ENCODE results near the gene PADI1.

Gene PADI1

DNA sequence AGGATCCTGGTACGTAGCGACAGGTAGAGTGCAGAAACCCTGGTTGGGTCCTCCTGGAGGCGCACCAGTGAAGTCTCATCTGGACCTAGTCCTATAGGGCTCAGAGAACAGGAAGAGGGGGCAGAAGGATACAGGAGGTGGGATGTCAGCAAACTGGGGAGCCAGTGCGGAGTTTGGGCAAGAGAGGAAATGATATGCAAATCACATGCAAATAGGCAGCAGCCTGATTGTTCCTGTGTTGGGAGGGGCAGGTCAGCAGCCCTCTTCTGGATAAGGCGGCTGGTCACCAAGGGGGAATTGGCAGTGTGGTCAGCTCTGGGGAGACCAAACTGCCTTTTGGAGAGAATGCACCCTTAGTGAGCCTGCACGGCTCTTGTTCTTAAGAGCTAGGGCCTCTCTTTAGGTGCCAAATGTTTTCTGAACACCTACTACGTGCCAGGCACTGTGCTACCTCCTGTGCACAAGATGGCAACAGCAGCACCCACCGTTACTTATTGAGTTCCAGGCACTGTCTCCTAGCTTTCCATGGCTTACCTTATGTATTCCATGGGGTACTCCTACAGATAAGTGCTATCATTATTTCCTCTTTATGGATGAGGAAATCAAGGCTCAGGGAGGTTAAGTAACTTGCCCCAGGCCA lies 25.9 kb downstream of the PADI1 start:
- TF ChIP-seq, protein P1, sequence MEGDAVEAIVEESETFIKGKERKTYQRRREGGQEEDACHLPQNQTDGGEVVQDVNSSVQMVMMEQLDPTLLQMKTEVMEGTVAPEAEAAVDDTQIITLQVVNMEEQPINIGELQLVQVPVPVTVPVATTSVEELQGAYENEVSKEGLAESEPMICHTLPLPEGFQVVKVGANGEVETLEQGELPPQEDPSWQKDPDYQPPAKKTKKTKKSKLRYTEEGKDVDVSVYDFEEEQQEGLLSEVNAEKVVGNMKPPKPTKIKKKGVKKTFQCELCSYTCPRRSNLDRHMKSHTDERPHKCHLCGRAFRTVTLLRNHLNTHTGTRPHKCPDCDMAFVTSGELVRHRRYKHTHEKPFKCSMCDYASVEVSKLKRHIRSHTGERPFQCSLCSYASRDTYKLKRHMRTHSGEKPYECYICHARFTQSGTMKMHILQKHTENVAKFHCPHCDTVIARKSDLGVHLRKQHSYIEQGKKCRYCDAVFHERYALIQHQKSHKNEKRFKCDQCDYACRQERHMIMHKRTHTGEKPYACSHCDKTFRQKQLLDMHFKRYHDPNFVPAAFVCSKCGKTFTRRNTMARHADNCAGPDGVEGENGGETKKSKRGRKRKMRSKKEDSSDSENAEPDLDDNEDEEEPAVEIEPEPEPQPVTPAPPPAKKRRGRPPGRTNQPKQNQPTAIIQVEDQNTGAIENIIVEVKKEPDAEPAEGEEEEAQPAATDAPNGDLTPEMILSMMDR (IDR thresholded peaks at IDR 0.05; ENCODE audit: low read depth, low read length), result no peak
- TF ChIP-seq EZH2phosphoT487 (IDR thresholded peaks at IDR 0.05; ENCODE audit: low read depth), result no peak
- Histone ChIP-seq H3K4me3 (ENCODE audit: low read length) (no peak overlapping the region), H3K79me2 (ENCODE audit: low read length) (no peaks in the 10 kb centered on the region), H3K36me3 (replicated peaks; ENCODE audit: low read depth, low read length) (no peaks in the 10 kb centered on the region), H3K4me2 (ENCODE audit: low read length) (no peak overlapping the region), H3K4me1 (ENCODE audit: low read length) (peaks cover 16% of the 10 kb centered on the region), H3K9me3 (ENCODE audit: insufficient read depth, low read length) (no peaks in the 10 kb centered on the region), H3K9ac (ENCODE audit: low read length) (no peak overlapping the region), H3K27me3 (ENCODE audit: low read depth, low read length) (no peaks in the 10 kb centered on the region), H3K27ac (ENCODE audit: low read length) (no peak overlapping the region), H2AFZ (ENCODE audit: low read depth, low read length) (no peak overlapping the region), H4K20me1 (ENCODE audit: insufficient read depth, low read length) (no peaks in the 10 kb centered on the region)

DNA sequence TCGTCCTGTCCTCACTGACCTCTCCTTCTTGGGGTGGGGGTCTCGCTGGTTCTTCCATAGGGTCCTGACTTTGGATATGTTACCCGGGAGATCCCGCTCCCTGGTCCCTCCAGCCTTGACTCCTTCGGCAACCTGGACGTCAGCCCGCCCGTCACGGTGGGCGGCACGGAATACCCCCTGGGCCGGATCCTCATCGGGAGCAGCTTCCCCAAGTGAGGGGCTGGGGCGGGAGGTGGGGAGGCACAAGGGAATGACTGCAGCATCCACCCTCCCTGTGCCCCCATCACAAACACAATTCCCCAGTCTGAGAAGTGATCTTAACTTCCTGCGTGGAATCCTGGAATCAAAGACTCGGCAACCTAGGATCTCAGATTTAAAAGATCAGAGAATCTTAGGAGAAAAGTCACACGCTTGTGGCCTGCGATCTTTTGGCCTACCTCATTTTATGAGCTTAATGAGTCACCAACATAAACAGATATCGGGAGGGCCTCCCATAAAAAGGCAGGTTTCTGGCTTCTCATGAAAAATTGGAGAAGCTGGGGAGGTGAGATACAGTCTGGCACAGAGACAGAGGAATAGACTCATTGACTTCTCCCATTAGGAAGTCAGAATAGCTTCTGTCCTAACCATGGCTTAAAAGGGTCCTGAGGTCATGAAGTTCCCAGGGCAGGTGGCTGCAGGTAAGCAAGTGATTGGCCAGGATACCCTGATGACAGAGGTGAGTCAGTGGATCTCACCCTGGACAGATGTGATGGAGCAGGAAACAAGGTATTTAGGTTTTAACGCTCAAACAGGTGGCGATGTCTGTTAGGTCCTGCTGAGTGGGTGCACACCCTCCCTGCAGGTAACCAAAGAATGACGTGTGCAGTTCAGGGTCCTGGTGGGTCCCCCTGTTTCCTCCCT lies 28.1 kb downstream of the PADI1 start:
- Histone ChIP-seq H3K27ac (ENCODE audit: low read length) (no peak overlapping the region), H3K4me1 (ENCODE audit: low read length) (peaks cover 19% of the 10 kb centered on the region), H4K20me1 (ENCODE audit: insufficient read depth, low read length) (no peaks in the 10 kb centered on the region), H3K9me3 (ENCODE audit: insufficient read depth, low read length) (no peaks in the 10 kb centered on the region), H2AFZ (ENCODE audit: low read depth, low read length) (no peak overlapping the region), H3K4me2 (ENCODE audit: low read length) (no peak overlapping the region), H3K27me3 (ENCODE audit: low read depth, low read length) (no peaks in the 10 kb centered on the region), H3K36me3 (replicated peaks; ENCODE audit: low read depth, low read length) (no peaks in the 10 kb centered on the region), H3K4me3 (ENCODE audit: low read length) (no peak overlapping the region), H3K79me2 (ENCODE audit: low read length) (no peaks in the 10 kb centered on the region), H3K9ac (ENCODE audit: low read length) (no peak overlapping the region)
- TF ChIP-seq, protein P1 (IDR thresholded peaks at IDR 0.05; ENCODE audit: low read depth, low read length), result no peak

DNA sequence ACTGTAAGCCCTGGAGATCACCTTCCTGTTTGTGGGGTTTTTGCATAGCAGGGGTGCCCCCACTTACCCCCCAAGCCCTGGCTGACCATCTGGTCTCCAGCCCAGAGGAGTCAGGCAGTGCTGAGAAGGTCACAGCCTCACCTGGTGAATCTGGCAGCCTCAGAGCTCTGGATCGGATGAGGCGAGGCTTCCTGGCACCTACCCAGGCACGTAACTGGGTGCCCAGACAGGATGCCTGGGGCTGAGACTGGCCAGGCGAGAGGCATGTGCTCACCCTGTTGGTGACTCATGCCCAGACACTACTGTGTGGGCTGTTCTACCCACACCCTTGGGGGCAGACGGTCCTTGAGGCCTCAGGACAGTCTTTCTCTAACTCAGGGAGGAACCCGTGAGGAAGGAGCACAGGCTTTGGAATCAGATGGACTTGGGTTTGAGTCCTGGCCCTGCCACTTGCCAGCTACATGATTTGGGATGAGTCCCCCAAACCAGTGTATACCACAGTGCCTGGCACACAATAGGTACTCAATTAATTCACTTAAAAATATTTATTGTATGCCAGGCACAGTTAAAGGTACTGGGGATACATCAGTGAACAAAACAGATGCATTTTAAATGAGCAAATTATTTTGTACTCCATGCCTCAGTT lies 28.9 kb downstream of the PADI1 start:
- no peak overlapping the region for H2AFZ ChIP-seq (ENCODE audit: low read depth, low read length)
- H3K9me3 ChIP-seq (ENCODE audit: insufficient read depth, low read length), result no peaks in the 10 kb centered on the region
- H4K20me1 ChIP-seq (ENCODE audit: insufficient read depth, low read length), result no peaks in the 10 kb centered on the region
- TF ChIP-seq, protein P1 (IDR thresholded peaks at IDR 0.05; ENCODE audit: low read depth, low read length), result no peak
- H3K79me2 ChIP-seq (ENCODE audit: low read length), result no peaks in the 10 kb centered on the region
- no peak overlapping the region for H3K27ac ChIP-seq (ENCODE audit: low read length)
- no peak overlapping the region for H3K4me3 ChIP-seq (ENCODE audit: low read length)
- H3K27me3 ChIP-seq (ENCODE audit: low read depth, low read length), result no peaks in the 10 kb centered on the region
- peaks cover 22% of the 10 kb centered on the region for H3K4me1 ChIP-seq (ENCODE audit: low read length)
- no peaks in the 10 kb centered on the region for H3K36me3 ChIP-seq (replicated peaks; ENCODE audit: low read depth, low read length)
- no peak overlapping the region for H3K4me2 ChIP-seq (ENCODE audit: low read length)
- H3K9ac ChIP-seq (ENCODE audit: low read length), result no peak overlapping the region

DNA sequence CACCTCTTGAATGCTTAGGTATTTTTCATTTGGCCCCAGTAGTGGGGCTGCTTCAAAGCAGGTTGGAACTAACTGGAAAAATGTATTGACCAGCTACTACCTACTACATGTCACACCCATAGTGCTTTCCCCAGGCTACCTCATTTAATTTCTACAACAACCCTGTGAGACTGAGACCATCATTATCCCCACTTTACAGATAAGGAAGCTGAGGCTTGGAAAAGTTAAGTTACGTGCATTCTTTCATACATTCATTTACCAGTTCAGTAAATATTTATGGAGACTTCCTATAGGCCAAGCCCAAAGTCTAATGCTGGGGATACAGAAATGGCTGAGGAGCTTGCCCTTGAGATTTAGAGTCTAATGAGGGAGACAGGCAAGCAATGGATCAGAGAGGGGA lies 29.5 kb downstream of the PADI1 start:
- H3K9me3 ChIP-seq (ENCODE audit: insufficient read depth, low read length), result no peaks in the 10 kb centered on the region
- no peaks in the 10 kb centered on the region for H3K79me2 ChIP-seq (ENCODE audit: low read length)
- peaks cover 25% of the 10 kb centered on the region for H3K4me1 ChIP-seq (ENCODE audit: low read length)
- no peaks in the 10 kb centered on the region for H3K27me3 ChIP-seq (ENCODE audit: low read depth, low read length)
- H3K36me3 ChIP-seq (replicated peaks; ENCODE audit: low read depth, low read length), result no peaks in the 10 kb centered on the region
- no peak overlapping the region for H3K4me3 ChIP-seq (ENCODE audit: low read length)
- no peak for TF ChIP-seq EZH2phosphoT487 (IDR thresholded peaks at IDR 0.05; ENCODE audit: low read depth)
- TF ChIP-seq, protein P1 (IDR thresholded peaks at IDR 0.05; ENCODE audit: low read depth, low read length), result no peak
- no peak overlapping the region for H3K9ac ChIP-seq (ENCODE audit: low read length)
- no peaks in the 10 kb centered on the region for H4K20me1 ChIP-seq (ENCODE audit: insufficient read depth, low read length)
- H3K27ac ChIP-seq (ENCODE audit: low read length), result no peak overlapping the region
- no peak overlapping the region for H2AFZ ChIP-seq (ENCODE audit: low read depth, low read length)
- no peak overlapping the region for H3K4me2 ChIP-seq (ENCODE audit: low read length)
